Measurements from ENCODE around the gene FH.
A peak's percentile ranks its signal among the peaks of the same experiment; 100 is the strongest.

The FH gene

DNA sequence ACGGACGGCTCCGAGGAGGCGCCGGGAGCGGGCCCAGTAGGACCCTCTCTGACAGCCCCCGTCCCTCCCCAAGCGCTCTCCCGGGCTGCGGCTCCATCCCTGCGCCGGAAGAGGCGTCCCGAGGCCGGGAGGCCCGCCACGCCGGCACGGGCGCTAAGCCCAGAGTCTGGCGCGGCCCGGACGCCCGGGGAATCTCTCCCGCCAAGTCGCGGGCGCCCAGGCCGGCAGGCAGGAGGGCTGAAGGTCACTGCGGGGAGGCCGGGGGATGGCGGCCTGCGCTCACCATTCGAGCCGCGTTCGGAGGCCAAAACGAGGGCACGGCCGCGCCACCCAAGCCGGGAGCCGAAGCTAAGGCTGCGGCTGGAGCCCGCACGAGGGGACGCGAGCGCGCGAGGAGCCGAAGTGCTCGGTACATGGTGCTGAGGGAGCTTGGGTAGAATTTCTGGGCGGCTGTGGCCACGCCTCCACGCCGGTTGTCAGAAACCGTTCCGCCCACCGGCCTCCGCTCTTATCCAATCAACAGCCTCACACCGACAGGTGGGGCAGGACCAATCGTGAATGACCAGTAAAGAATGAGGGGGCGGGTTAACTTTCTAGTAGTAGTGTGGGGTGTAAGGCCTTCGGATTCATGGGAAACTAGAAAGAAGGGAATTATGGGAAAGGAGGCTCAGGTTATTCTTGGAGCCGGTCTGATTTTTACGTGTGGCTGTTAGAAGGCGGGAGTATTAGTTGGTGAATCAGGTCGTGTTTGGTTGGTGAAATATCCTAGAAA lies at the start of gene FH:
TSS of gene FH (minus strand) at position 448 of the 772 bp plus-strand sequence. CDS start at position 415, 33 bp downstream.
- DNase-seq = peak; percentile 97

DNA sequence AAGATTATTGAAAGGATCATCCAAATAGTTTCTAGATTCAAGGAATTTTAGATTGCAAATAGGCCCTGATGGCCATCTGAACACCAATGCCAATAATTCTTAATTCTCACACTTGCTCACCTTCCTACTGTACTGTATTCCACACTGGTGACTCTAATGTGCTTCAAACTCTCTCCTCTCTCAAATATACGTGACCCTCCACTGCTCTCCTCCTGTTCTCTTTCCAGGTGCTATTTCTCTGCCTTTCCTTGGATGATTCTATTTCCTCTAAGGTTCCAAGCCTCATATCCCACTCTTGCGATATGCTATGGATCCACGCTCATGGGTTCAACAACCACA lies 41.3 kb upstream of the FH start:
- no peak for DNase-seq

DNA sequence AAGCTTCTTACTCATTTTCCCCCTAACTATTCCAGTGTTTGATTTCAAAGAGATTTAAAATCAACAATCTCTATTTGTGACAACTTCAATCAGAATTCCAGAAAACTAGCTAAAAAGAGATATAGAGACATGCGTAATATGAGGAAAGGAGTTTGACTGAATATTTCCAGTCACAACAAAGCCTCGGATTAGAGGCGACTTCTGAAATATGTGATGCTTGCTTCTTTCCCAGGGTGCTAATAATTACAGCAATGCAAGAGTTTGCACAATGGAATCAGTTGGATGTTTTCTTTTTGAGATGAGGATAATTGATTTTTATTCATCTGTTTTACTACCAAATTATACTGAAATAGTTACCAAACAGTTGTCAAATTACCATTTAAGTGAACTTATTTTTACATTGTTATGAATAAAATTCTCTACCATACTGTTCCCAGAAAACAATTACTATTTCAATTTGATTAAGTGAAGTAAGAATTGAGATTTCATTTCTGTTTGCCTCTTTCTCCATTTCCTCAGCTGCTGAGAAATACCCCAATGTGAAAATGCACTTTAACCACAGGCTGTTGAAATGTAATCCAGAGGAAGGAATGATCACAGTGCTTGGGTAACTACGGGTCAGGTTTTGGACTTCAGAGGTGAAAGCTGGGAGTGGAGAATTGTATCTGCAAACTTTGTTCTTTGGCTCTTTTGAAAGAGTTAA lies 40.7 kb upstream of the FH start:
- DNase-seq = no peak

DNA sequence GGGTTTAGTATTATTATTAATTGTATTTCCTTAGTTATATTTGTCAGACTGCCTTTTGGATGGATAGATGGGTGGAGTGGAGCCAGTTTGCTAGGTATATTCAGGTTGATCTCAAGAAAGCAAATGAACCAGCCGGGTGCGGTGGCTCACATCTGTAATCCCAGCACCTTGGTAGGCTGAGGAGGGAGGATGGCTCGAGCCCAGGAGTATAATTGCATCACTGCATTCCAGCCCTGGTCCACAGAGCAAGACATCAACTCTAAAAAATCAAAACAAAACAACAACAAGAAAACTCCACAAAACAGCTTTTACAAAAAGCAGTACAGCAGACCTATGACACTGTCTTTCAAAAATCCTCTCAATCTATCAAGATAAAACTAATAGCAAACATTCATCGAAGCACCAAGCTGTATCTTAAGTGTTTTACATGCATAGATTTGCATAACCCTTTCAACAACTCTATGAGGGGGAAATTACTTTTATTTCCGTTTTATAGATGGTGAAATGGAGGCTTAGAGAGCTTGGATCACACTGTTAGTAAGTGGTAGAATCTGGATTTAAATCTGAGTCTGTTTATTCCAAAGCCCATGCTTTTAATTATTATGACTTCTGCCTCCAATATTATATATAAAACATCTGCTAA lies 38.1 kb upstream of the FH start:
- no peak for DNase-seq

- no peak for DNase-seq
Measured at GRCh38 chr1:241557031-241557430, 37.5 kb upstream of the FH start.

DNA sequence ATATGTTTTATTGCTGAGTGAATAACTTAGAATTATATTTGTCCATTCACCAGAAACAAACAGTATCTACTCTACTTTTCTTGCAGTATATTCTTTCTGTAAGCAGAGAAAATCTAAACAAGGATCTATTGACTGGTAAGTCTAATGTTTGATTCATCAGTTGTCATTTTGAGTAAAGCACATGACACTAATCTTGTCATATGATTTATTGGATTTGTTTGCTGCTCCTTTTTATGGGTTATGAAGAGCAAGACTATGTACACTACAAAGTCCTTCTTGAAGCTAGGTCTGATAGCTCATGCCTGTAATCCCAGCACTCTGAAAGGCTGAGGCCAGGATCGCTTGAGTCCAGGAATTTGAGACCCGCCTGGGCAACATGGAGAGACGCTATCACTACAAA lies 36.0 kb upstream of the FH start:
- no peak for DNase-seq

- no peak for DNase-seq
Measured at GRCh38 chr1:241553886-241554592, 34.5 kb upstream of the FH start.

DNA sequence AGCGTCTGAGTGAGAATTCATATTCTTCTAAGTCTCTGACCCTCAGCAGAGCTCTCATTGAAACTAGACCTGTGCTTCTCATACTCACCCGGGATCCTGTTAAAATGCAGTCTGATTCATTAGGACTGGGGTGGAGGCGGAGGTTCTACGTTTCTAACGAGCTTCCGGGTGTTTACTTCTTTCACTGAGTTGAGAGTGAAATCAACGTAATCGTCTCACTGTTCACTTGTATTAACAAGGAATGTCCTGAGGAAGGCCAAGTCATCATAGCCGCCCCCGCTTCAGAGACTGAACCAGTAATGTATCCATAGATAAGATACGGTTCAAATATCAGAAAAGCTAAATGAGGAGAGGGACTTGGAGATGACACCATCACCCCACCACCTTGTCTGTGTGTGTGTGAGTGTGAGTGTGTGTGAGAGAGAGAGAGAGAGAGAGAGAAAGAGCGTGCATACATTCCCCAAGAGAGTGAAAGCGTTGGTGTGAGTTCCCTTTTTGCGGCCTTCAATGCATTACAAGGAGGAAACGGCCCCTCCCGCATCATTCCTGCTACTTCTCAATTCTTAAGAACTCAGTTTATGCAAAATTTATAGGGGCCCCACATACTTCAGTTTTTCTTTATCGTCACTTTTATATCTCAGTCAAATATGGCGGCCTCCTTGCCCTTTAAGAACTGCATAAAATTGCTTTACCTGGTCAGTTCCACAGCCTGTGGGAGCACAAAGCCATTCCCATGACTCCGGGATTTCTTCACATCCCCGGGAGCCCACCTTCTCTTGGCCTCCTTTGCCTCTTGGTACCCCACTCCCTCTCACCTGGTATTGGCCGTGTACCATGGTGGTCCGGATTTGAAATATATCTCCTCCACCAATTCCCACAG lies 32.4 kb upstream of the FH start:
- no peak for DNase-seq

DNA sequence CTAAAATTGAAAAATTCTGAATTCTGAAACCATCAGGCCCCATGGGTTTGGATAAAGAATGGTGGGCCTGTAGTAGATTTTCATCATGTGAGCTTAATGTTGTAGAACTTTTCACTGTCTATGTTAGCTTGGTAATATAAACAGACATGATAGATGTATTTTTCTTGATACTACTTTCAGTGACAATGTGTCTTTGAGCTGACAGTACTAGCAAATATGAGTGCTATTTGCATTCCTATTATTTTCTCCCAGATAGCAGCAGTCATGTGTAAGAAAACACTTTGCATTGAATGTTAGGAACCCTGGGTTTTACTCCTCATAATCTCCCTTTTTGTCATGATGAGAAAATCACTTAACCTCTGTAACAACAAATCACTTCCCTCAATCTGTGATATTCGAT lies 30.8 kb upstream of the FH start:
- DNase-seq = no peak

DNA sequence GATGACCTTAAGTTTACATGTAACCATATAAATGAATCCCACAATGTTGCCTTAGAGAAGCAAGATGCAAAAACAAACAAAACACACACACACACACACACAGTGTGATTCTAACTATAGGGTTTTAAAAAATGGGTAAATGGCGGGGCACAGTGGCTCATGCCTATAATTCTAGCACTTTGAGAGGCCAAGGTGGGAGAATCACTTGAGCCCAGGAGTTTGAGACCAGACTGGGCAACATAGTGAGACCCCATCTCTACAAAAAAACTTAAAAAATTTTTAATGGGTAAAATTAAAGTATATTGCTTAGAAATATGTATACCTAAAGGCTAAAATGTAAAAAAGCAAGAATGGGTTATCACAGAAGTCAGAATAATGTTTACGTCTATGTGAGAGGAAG lies 28.5 kb upstream of the FH start:
- no peak for DNase-seq

GRCh38 chr1:241542199-241542907 lies 22.8 kb upstream of the FH start:
- DNase-seq = no peak

DNA sequence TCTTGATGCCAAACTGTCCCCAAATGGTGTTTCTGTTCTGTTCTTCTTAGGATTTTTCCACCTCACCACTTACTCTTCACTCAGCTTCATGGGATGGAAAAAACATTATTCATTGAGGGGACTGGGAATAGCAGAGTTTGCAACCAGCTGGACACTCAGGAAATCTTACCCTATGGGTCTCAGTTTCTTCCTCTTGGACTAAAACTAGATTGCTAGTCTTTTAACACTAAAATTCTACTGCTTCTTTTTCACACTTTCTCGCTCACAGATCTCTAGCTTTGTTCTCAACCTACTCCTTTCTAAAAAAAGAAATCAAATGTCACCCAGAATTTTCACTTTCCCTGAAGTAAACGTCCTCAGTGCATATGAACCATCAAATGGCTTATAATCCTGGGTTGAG lies 17.4 kb upstream of the FH start:
- no peak for DNase-seq

DNA sequence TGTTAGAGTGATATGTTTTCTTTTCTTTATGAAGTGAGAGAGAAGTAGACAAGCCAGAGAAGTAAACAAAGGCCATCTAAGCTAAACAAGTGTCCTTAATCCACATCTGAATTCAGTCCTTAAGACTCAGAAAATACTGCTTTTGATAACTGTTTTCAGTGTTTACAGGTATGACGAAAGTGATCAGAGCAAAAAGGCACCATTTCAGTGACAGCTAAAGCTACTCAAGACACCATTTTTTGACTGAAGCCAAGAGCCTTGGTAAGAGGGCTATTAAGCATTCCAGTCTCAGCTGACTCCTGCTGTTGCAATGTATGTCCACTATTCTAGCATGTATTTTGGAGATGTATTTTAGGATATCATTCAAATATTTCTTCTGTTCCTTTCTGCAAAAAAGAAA lies 16.7 kb upstream of the FH start:
- DNase-seq = no peak

GRCh38 chr1:241533326-241534115 lies 14.0 kb upstream of the FH start:
- no peak for DNase-seq

- DNase-seq = no peak
Measured at GRCh38 chr1:241532864-241533263, 13.3 kb upstream of the FH start.

DNA sequence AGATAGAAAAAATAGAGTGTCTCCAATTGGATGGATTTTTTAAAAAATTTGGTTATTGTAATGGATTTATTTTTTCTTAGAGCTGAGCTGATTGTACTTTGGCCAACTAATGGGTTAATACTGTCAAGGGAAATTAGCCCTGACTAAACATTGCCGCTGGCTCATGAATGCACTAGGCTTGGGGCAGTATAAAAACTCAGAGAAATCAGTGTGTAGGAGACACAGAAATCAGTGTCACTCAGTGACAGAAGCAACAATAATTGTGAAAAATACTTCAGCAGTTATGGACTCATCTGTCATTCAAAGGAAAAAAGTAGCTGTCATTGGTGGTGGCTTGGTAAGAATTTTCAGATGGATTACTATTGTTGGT lies 12.6 kb upstream of the FH start, which contains the start of gene KMO:
TSS of gene KMO (plus strand) at position 217 of the 370 bp plus-strand sequence. CDS start at position 284, 67 bp downstream.
- DNase-seq = no peak

DNA sequence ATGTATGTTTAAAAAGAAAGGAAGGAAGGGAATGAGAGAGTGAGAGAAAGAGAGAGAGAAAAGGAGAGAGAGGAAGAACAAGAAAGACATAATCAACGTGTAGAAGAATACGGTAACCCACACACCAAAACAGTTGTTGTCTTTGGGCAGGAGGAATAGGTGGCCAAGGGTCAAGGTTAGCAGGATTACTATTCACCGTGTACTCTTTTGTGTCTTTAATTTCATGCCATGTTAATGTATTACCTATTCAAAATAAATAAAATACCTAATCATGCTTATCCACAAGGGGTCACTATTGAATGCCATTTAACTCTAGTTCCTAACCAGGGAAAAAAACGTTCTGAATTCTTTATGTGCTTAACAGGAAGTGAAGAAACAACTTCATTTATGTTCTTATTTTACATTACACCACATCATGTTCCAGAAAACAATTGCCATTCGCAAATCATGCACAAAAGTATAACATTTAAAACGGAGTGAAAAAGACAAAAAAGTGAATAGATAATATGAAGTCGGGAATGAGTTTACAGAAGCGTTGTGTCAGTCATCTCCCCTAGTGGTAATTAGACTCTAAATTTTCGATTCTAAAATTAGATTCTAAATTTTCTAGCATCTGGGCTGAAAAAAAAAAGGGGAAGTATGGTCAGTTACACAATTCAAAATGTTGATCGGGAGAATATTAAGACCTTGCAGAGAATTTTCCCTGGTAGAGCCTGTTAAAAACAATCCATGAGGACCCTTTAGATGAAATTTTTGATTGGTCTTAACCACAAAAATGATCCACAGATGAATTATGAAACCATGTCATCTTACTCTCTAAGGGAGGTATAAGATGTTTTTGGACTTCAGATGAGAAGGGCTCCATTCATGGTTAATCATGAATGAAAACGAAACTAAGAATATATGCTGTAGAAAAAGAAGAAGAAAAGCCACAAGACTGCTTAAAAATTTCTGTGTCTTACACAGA lies 11.9 kb upstream of the FH start:
- DNase-seq = peak; percentile 63

DNA sequence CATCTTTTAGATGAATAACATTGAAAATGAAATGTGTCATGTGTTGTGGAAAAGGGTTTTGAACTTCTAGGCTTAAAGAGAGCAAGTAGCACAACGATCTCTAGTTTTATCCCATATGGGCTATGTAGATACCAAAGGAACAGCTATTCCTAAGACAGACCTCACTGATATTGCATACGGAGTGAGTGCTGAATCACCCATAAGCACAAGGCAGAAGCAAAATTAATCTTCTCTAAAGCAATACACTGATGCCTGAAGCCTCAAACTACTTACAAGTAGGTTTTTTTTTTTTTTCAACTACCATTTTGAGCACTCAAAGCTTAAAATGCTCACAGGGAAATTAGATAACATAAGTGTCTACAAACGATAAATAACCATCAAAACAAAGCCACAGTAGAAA lies 7.6 kb upstream of the FH start:
- DNase-seq = no peak

DNA sequence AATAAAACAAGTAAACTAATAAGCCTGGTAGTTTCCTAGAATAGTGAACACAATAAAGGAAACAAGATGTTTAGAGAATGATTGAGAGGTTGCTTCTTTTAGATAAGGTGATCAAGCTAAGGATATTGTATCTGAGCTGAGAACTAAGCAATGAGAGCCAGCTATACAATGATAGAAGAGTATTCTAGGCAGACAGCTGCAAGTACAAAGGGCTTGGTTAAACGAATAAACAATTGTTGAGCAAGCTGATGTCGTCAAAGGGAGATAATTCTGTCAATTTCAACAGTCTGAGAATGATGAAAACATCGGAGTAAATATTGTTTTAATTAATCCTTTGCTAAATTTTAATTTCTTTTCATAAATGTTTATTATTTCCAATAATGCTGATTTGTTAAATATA lies 5.5 kb upstream of the FH start:
- DNase-seq = no peak

DNA sequence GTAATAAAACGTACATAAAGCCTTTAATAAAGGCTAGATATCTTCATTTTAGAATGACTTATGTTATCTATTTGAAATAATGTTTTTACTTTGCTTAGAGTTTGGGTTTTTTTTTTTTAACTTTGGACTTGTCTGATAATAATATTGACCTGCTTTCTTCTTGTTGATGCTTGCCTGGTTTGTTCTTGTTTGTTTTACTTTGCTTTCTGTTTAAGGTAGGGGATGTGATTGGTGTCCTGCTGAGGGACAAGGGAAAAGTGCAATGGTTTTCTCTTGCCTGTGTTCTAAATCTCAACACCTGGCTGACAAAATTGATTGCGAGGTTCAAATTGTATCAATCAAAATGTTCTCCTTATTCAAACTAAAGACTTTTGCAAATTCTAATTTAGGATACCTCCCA lies 2.2 kb upstream of the FH start:
- DNase-seq = no peak
